Nephron (organoid): ENCODE measurements around the gene PLCB3.

Experiments used
- H3K27ac Mint-ChIP-seq, 3 experiments: 2 replicates each; pipeline ENCODE4 v1.8.0; 2020; ENCODE audit warnings: mixed read lengths in 3 of 3, mild to moderate bottlenecking in 2 of 3, moderate library complexity in 1 of 3
- H3K27me3 Mint-ChIP-seq: 2 replicates; pipeline ENCODE4 v1.8.0; 2021; ENCODE audit warnings: low read depth, mild to moderate bottlenecking, moderate library complexity, mixed read lengths
- H3K36me3 Mint-ChIP-seq: 2 replicates; pipeline ENCODE4 v1.8.0; 2020; ENCODE audit warnings: low read depth, mixed read lengths
- H3K4me1 Mint-ChIP-seq: 2 replicates; pipeline ENCODE4 v1.8.0; 2020; ENCODE audit warnings: mixed read lengths
- H3K4me3 Mint-ChIP-seq, 3 experiments: 2 replicates each; pipeline ENCODE4 v1.8.0; 2020; ENCODE audit warnings: mild to moderate bottlenecking in 3 of 3, mixed read lengths in 3 of 3, moderate library complexity in 2 of 3
- H3K9me3 Mint-ChIP-seq: 2 replicates; pipeline ENCODE4 v1.8.0; 2020; ENCODE audit warnings: mixed read lengths
- TF ChIP-seq, protein P1 (sequence below), 3 experiments: fragments of 200-600 bp; sonication (generic); IDR thresholded peaks; one replicate each; pipeline ENCODE4 v1.5.0; 2021; ENCODE audit warnings: antibody characterized with exemption in 3 of 3; ENCODE audit not compliant: unreplicated experiment in 3 of 3

The PLCB3 gene

DNA sequence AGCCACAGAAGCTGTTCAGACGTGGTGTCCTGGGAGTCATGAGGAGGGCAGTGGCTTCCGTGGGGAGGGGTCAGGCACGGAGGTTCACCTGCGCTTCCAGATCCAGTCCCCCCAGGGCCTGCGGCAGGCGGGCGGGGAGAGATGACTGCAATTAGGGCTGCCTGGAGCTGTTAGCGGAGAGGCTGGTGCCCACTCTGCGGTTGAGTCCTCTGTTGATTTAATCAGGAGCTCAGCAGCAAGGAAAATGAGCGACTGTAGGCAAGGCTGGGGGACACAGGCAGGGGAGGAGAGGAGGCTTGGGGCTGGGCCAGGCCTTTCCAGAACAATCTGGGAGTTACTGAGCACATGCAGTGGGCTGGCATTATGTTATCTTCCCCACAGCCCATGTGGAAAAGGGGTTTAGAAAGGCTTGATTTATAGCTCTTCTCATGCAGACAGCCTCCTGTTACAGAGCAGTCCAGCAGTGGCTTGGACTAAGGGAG lies 13.1 kb downstream of the PLCB3 start:
- H3K4me1 Mint-ChIP-seq: peaks cover 7% of the 10 kb centered on the region
- no peaks in the 10 kb centered on the region for H3K27me3 Mint-ChIP-seq
- peak overlapping the region in 1 of 3 experiments; percentile 29 for H3K27ac Mint-ChIP-seq
- TF ChIP-seq, protein P1, sequence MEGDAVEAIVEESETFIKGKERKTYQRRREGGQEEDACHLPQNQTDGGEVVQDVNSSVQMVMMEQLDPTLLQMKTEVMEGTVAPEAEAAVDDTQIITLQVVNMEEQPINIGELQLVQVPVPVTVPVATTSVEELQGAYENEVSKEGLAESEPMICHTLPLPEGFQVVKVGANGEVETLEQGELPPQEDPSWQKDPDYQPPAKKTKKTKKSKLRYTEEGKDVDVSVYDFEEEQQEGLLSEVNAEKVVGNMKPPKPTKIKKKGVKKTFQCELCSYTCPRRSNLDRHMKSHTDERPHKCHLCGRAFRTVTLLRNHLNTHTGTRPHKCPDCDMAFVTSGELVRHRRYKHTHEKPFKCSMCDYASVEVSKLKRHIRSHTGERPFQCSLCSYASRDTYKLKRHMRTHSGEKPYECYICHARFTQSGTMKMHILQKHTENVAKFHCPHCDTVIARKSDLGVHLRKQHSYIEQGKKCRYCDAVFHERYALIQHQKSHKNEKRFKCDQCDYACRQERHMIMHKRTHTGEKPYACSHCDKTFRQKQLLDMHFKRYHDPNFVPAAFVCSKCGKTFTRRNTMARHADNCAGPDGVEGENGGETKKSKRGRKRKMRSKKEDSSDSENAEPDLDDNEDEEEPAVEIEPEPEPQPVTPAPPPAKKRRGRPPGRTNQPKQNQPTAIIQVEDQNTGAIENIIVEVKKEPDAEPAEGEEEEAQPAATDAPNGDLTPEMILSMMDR (IDR thresholded peaks at IDR 0.05; ENCODE audit: unreplicated experiment in 3 of 3): no peak
- H3K4me3 Mint-ChIP-seq: no peak overlapping the region
- H3K9me3 Mint-ChIP-seq: no peaks in the 10 kb centered on the region
- H3K36me3 Mint-ChIP-seq: peaks cover 20% of the 10 kb centered on the region

DNA sequence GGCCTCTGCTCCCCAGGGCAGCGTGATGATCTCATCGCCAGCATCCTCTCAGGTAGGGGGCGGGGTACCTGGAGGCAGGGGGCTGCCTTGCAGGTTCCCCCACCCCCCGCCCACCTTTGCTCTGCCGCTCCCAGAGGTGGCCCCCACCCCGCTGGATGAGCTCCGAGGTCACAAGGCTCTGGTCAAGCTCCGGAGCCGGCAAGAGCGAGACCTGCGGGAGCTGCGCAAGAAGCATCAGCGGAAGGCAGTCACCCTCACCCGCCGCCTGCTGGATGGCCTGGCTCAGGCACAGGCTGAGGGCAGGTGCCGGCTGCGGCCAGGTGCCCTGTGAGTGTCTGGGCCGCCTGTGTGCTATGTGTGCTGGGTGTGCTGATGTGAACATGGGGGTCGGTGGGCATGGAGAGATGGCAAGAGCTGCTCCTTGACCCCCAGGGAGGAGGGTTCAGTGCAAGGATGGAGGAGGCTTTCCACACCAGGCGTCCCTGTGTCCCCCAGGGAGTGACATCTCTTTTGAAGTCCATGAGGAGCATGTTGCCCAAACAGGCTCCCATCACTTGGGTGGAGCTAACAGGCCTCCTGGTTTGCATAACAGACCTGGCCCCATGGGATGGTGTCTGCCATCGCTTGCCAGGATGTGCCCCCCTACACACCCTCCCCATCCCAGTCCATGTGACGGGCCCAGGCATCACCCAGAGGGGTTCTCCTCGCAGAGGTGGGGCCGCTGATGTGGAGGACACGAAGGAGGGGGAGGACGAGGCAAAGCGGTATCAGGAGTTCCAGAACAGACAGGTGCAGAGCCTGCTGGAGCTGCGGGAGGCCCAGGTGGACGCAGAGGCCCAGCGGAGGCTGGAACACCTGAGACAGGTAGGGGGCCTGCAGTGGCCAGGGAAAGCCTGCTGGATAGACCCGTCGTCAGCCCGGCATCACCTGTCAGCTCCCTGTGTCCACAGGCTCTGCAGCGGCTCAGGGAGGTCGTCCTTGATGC lies 14.1 kb downstream of the PLCB3 start:
- peaks cover 7% of the 10 kb centered on the region for H3K4me1 Mint-ChIP-seq
- TF ChIP-seq, protein P1 (IDR thresholded peaks at IDR 0.05; ENCODE audit: unreplicated experiment in 3 of 3): no peak
- H3K27ac Mint-ChIP-seq: no peak overlapping the region
- no peak overlapping the region for H3K4me3 Mint-ChIP-seq
- H3K27me3 Mint-ChIP-seq: no peaks in the 10 kb centered on the region
- H3K36me3 Mint-ChIP-seq: peaks cover 11% of the 10 kb centered on the region
- no peaks in the 10 kb centered on the region for H3K9me3 Mint-ChIP-seq

DNA sequence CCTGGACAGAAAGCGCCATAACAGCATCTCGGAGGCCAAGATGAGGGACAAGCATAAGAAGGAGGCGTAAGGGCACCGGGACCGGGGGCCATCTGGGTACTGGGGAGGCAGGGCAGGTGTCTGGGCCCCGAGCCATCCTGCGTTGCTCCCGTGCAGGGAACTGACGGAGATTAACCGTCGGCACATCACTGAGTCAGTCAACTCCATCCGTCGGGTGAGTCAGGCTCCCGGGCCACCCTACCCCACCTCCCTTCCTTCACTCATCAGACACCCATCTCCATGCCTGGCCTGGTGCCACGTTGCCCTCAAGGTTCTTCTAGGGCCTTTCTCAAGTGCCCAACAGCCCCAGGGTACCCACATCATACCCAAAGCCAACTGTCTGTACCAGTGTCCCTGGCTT lies 15.0 kb downstream of the PLCB3 start:
- TF ChIP-seq, protein P1 (IDR thresholded peaks at IDR 0.05; ENCODE audit: unreplicated experiment in 3 of 3): no peak
- peak overlapping the region in 2 of 3 experiments; percentile 16 to 53 for H3K4me3 Mint-ChIP-seq
- H3K36me3 Mint-ChIP-seq: peaks cover 11% of the 10 kb centered on the region
- H3K27me3 Mint-ChIP-seq: no peaks in the 10 kb centered on the region
- no peak overlapping the region for H3K27ac Mint-ChIP-seq
- no peaks in the 10 kb centered on the region for H3K9me3 Mint-ChIP-seq
- peaks cover 7% of the 10 kb centered on the region for H3K4me1 Mint-ChIP-seq

DNA sequence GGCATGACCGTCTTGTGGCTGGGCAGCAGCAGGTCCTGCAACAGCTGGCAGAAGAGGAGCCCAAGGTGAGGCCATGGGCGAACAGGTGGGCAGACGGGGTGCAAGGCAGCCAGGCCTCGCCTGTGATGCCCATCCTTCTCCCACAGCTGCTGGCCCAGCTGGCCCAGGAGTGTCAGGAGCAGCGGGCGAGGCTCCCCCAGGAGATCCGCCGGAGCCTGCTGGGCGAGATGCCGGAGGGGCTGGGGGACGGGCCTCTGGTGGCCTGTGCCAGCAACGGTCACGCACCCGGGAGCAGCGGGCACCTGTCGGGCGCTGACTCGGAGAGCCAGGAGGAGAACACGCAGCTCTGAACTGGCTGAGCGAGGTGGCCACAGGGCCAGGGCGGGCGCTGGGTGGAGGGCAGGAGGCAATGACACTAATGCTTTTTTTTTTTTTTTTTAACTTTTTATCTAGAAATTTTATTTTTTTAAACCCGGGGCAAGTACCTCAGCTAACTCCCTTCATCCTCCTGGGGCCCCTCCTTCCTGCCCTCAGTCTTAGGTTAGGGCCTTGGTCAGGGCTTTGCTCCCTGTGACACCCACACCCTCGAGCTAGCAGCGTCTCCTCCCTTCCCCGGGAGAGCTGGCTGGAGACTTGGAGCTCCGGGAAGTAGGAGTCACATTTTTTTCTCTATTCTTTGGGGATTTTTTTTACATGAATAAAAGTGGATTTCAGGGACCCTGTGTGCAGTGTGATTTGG lies 16.0 kb downstream of the PLCB3 start:
- Mint-ChIP-seq H3K9me3 (no peaks in the 10 kb centered on the region), H3K4me1 (peaks cover 7% of the 10 kb centered on the region), H3K27me3 (no peaks in the 10 kb centered on the region), H3K27ac (peak overlapping the region in 2 of 3 experiments; percentile 98 to 99), H3K4me3 (peak overlapping the region; percentile 42 to 97 (median 57)), H3K36me3 (peaks cover 7% of the 10 kb centered on the region)
- TF ChIP-seq, protein P1 (IDR thresholded peaks at IDR 0.05; ENCODE audit: unreplicated experiment in 3 of 3): no peak

DNA sequence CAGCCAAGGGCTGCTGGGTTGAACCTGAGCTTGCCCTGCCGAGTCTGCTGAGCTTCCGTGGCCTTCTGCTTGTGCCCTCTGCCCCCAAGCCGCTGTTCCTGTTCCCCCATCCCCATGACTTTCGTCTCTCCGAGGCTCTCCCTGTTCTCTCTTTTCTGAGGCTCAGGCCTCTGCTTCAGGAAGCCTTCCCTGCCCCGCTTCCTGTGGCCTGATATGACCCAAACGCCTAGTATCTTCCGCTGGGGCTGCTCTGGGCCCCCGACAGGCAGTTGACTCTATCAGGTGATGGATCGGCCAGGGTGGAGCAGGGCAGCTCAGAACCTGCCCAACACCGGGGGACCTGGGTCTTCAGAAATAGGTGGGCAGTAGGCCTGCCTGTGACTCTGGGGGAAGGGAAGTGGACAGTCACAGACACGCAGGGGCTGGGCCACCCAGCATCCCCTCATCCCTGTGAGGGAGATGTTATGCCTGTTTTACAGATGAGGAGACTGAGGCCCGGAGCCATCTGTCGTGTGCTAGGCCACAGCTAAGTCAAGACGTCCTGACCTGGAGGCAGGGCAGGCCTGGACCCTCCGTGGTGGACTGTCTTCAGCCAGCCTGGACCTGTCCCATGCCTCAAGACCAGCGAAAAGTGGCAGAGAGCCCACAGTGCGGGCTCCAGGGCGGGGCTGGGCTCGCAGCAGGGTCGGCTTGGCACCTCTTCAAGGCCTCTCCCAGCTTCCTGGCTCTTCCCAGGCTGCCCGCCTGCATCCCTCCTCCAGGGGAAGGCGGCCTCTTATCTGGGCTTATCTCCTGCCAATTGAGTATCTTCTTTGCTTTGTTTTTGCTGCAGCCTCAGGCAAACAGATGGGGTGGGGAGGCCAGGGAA lies 16.9 kb downstream of the PLCB3 start:
- H3K9me3 Mint-ChIP-seq: no peaks in the 10 kb centered on the region
- peaks cover 4% of the 10 kb centered on the region for H3K36me3 Mint-ChIP-seq
- peaks cover 7% of the 10 kb centered on the region for H3K4me1 Mint-ChIP-seq
- H3K27ac Mint-ChIP-seq: peak overlapping the region; percentile 81 to 99 (median 98)
- peak overlapping the region; percentile 94 to 97 (median 96) for H3K4me3 Mint-ChIP-seq
- no peaks in the 10 kb centered on the region for H3K27me3 Mint-ChIP-seq
- TF ChIP-seq, protein P1 (IDR thresholded peaks at IDR 0.05; ENCODE audit: unreplicated experiment in 3 of 3): no peak
